Stromal cell of bone marrow (primary cell): ENCODE data around the gene MLYCD.

ENCODE experiments used
- DNase-seq: peaks from one replicate; pipeline ENCODE4 v3.0.0-alpha.2; 2012; ENCODE audit warnings: low read depth

The MLYCD gene

GRCh38 chr16:83899272-83899897, 470 bp downstream of the MLYCD start:
- peak; percentile 23 for DNase-seq

- DNase-seq: no peak
These were observed 1.1 kb downstream of the MLYCD start for GRCh38 chr16:83899978-83900377.

- DNase-seq: no peak
These were observed 1.7 kb downstream of the MLYCD start for GRCh38 chr16:83900571-83900970.

- DNase-seq: no peak
These were observed 2.2 kb downstream of the MLYCD start for GRCh38 chr16:83901101-83901500.

GRCh38 chr16:83903751-83904150, 4.8 kb downstream of the MLYCD start:
- no peak for DNase-seq

GRCh38 chr16:83906683-83907082, 7.8 kb downstream of the MLYCD start:
- DNase-seq: no peak

GRCh38 chr16:83907111-83907510, 8.2 kb downstream of the MLYCD start:
- no peak for DNase-seq

GRCh38 chr16:83907631-83908250, 8.8 kb downstream of the MLYCD start:
- no peak for DNase-seq

- DNase-seq: no peak
These were observed 9.9 kb downstream of the MLYCD start for GRCh38 chr16:83908798-83909197.

GRCh38 chr16:83911290-83911689, 12.4 kb downstream of the MLYCD start:
- DNase-seq: no peak

GRCh38 chr16:83912519-83913244, 13.8 kb downstream of the MLYCD start:
- no peak for DNase-seq

GRCh38 chr16:83913245-83913633, 14.3 kb downstream of the MLYCD start:
- DNase-seq: no peak

GRCh38 chr16:83914091-83914710, 15.3 kb downstream of the MLYCD start:
- DNase-seq: no peak

GRCh38 chr16:83915081-83915480, 16.2 kb downstream of the MLYCD start:
- no peak for DNase-seq

GRCh38 chr16:83915491-83915890, 16.6 kb downstream of the MLYCD start:
- no peak for DNase-seq

- DNase-seq: no peak
These were observed 18.5 kb downstream of the MLYCD start for GRCh38 chr16:83917152-83918120.

GRCh38 chr16:83920894-83921491, 22.1 kb downstream of the MLYCD start:
- DNase-seq: no peak

- DNase-seq: no peak
These were observed 24.9 kb downstream of the MLYCD start for GRCh38 chr16:83923581-83924365.

GRCh38 chr16:83924686-83925085, 25.8 kb downstream of the MLYCD start:
- no peak for DNase-seq

GRCh38 chr16:83925095-83925905, 26.4 kb downstream of the MLYCD start:
- DNase-seq: no peak
